SK-N-SH (cell line): ENCODE results near the gene SEL1L2. TPM values are rescaled to one million over a fixed set of nuclear protein-coding genes. Genes with fewer than 3 reads are reported as not detected.

Source experiments
- CTCF ChIA-PET: fragments of 300-600, 350-600 bp; formaldehyde crosslinking; extraction: SDS; loops from one replicate; lab custom pipeline; 2021; lab: Yijun Ruan, JAX
- POLR2A ChIA-PET: fragments of 350-600 bp; sonication (Branson Sonifier 250); formaldehyde crosslinking; extraction: SDS; loops from one replicate; lab custom pipeline; 2020; ENCODE audit warnings: antibody characterized with exemption, inconsistent platforms; lab: Yijun Ruan, JAX
- DNase-seq: peaks from one replicate; pipeline ENCODE4 v3.0.0; 2012
- H2AFZ ChIP-seq: fragments of 200-600 bp; sonication (generic); 2 replicates; pipeline ENCODE4 v1.8.1; 2016; ENCODE audit warnings: antibody characterized with exemption, mild to moderate bottlenecking, low read depth
- H3F3A ChIP-seq: fragments of 200-600 bp; sonication (generic); replicated peaks from 2 replicates; pipeline ENCODE3; 2016; ENCODE audit warnings: antibody characterized with exemption, mild to moderate bottlenecking; ENCODE audit not compliant: insufficient read depth
- H3K27ac ChIP-seq, 2 experiments: fragments of 200-500 bp in 1 of 2; fragments of 200-600 bp in 1 of 2; sonication (Bioruptor generic) in 1 of 2; sonication (generic), shearing (Covaris generic) in 1 of 2; 2 replicates each; pipeline versions ENCODE4 v1.5.1 to v1.6.1; 2014 to 2016; ENCODE audit warnings: low read depth in 2 of 2, inconsistent platforms in 1 of 2, low read length in 1 of 2, mild to moderate bottlenecking in 1 of 2, mixed read lengths in 1 of 2
- H3K27me3 ChIP-seq: fragments of 200-600 bp; sonication (generic), shearing (Covaris generic); 2 replicates; pipeline ENCODE4 v1.6.1; 2016; ENCODE audit warnings: mixed run types; ENCODE audit not compliant: insufficient read depth
- H3K36me3 ChIP-seq, 2 experiments: fragments of 200-500 bp in 1 of 2; fragments of 200-600 bp in 1 of 2; sonication (Bioruptor generic) in 1 of 2; sonication (generic) in 1 of 2; replicated peaks in 1 of 2; 2 replicates each; pipeline versions ENCODE3 to v1.5.1; 2014 to 2016; ENCODE audit warnings: low read length in 1 of 2, mild to moderate bottlenecking in 1 of 2; ENCODE audit not compliant: insufficient read depth in 2 of 2, control insufficient read depth in 1 of 2
- H3K4me1 ChIP-seq, 2 experiments: fragments of 200-500 bp in 1 of 2; fragments of 200-600 bp in 1 of 2; sonication (Bioruptor generic) in 1 of 2; sonication (generic), shearing (Covaris generic) in 1 of 2; 2 replicates each; pipeline versions ENCODE4 v1.5.1 to v1.6.1; 2014 to 2016; ENCODE audit warnings: low read depth in 1 of 2, low read length in 1 of 2, mixed run types in 1 of 2; ENCODE audit not compliant: insufficient read depth in 2 of 2, control insufficient read depth in 1 of 2
- H3K4me2 ChIP-seq: fragments of 200-600 bp; sonication (generic), shearing (Covaris generic); 2 replicates; pipeline ENCODE4 v1.6.1; 2017; ENCODE audit warnings: mixed run types
- H3K4me3 ChIP-seq, 2 experiments: fragments of 200-500 bp in 1 of 2; fragments of 200-600 bp in 1 of 2; sonication (Bioruptor generic) in 1 of 2; sonication (generic), shearing (Covaris generic) in 1 of 2; 2 replicates each; pipeline versions ENCODE4 v1.5.1 to v1.8.1; 2014 to 2016; ENCODE audit warnings: low read depth in 2 of 2, inconsistent platforms in 1 of 2, low read length in 1 of 2, mild to moderate bottlenecking in 1 of 2, mixed read lengths in 1 of 2, moderate library complexity in 1 of 2
- H3K79me2 ChIP-seq: fragments of 200-600 bp; sonication (generic); 2 replicates; pipeline ENCODE4 v1.8.1; 2017; ENCODE audit warnings: mild to moderate bottlenecking; ENCODE audit not compliant: insufficient read depth
- H3K9ac ChIP-seq: fragments of 200-600 bp; sonication (generic); 2 replicates; pipeline ENCODE4 v1.6.1; 2017; ENCODE audit warnings: mixed run types
- H3K9me2 ChIP-seq: fragments of 200-600 bp; sonication (generic); 2 replicates; pipeline ENCODE4 v1.6.1; 2017; ENCODE audit warnings: mixed run types
- H3K9me3 ChIP-seq: fragments of 200-600 bp; sonication (generic); 2 replicates; pipeline ENCODE4 v1.6.1; 2017; ENCODE audit warnings: mixed run types, mild to moderate bottlenecking, moderate library complexity
- H4K20me1 ChIP-seq: fragments of 200-600 bp; sonication (generic); 2 replicates; pipeline ENCODE4 v1.6.1; 2017; ENCODE audit warnings: mild to moderate bottlenecking, mixed run types; ENCODE audit not compliant: insufficient read depth
- CHD2 ChIP-seq: fragments of 150-350 bp; IDR thresholded peaks from 2 replicates; pipeline ENCODE4 v1.6.1; 2018; ENCODE audit warnings: low read length; ENCODE audit not compliant: partially characterized antibody
- CTCF ChIP-seq: fragments of 200-600 bp; sonication (generic); IDR thresholded peaks from 2 replicates; pipeline ENCODE4 v1.6.1; 2017; ENCODE audit warnings: antibody characterized with exemption, mild to moderate bottlenecking, moderate library complexity
- ELF1 ChIP-seq: IDR thresholded peaks from 2 replicates; pipeline ENCODE4 v1.4.0; 2012
- EP300 ChIP-seq, 2 experiments: IDR thresholded peaks; 2 replicates each; pipeline versions ENCODE4 v1.4.0 to v1.6.1; 2012; ENCODE audit warnings: borderline replicate concordance in 1 of 2, low read depth in 1 of 2, low read length in 1 of 2
- FOXJ3 ChIP-seq: sonication (generic); formaldehyde crosslinking; IDR thresholded peaks from 2 replicates; pipeline ENCODE4 v1.5.1; 2020; ENCODE audit warnings: mild to moderate bottlenecking, missing genetic modification reagents
- GABPA ChIP-seq: IDR thresholded peaks from 2 replicates; pipeline ENCODE4 v1.4.0; 2012; ENCODE audit warnings: low read depth, mild to moderate bottlenecking
- IRF3 ChIP-seq: fragments of 150-350 bp; IDR thresholded peaks from 2 replicates; pipeline ENCODE4 v1.6.1; 2016; ENCODE audit warnings: mild to moderate bottlenecking, low read depth, low read length
- MAX ChIP-seq: IDR thresholded peaks from 2 replicates; pipeline ENCODE4 v1.4.0; 2012; ENCODE audit warnings: low read depth
- NFIC ChIP-seq: IDR thresholded peaks from 2 replicates; pipeline ENCODE4 v1.4.0; 2012; ENCODE audit warnings: borderline replicate concordance
- PBX3 ChIP-seq: IDR thresholded peaks from 2 replicates; pipeline ENCODE4; 2012
- RAD21 ChIP-seq: IDR thresholded peaks from 2 replicates; pipeline ENCODE4 v1.6.1; 2012; ENCODE audit warnings: mild to moderate bottlenecking, low read length
- RCOR1 ChIP-seq: fragments of 150-350 bp; IDR thresholded peaks from 2 replicates; pipeline ENCODE4 v1.6.1; 2017; ENCODE audit warnings: antibody characterized with exemption, low read length
- RXRA ChIP-seq: IDR thresholded peaks from 2 replicates; pipeline ENCODE4 v1.4.0; 2012; ENCODE audit warnings: low read depth, mild to moderate bottlenecking, borderline replicate concordance
- TEAD4 ChIP-seq: IDR thresholded peaks from 2 replicates; pipeline ENCODE4 v1.4.0; 2012; ENCODE audit warnings: mild to moderate bottlenecking, borderline replicate concordance; ENCODE audit not compliant: insufficient read depth
- USF1 ChIP-seq: IDR thresholded peaks from 2 replicates; pipeline ENCODE4 v1.4.0; 2012; ENCODE audit warnings: low read depth, borderline replicate concordance
- ZBTB33 ChIP-seq: IDR thresholded peaks from 2 replicates; pipeline ENCODE4 v1.4.0; 2012; ENCODE audit warnings: low read depth, borderline replicate concordance
- WGBS: methylation state at CpG from one replicate; pipeline ENCODE4 v1.1.6; 2017; ENCODE audit warnings: low lambda C conversion rate; 5-methylcytosine and 5-hydroxymethylcytosine counted together
- polyA plus RNA-seq, 3 experiments: library from polyadenylated mRNA; depleted of rRNA; stranded (reverse); fragments of >200 nt; gene quantifications; 2 replicates each; pipeline ENCODE4 v1.2.3, GENCODE V29; 2012

SEL1L2 gene
- 0.15 TPM in 1 of 2 replicates, not detected in the other for polyA plus RNA-seq (2012; rRNA removed)
- polyA plus RNA-seq (2012; cell fraction: cytosol; rRNA removed) = 0.17 and 0.31 TPM in 2 replicates
- polyA plus RNA-seq (2012; cell fraction: nucleus; rRNA removed) = 0.13 TPM in 1 of 2 replicates, not detected in the other

- Histone ChIP-seq H3K36me3 (no peaks in the 10 kb centered on the region), H3K27me3 (no peaks in the 10 kb centered on the region), H4K20me1 (no peaks in the 10 kb centered on the region), H3K9ac (no peak within 1 kb of the TSS), H3K4me1 (no peaks in the 10 kb centered on the region; a peak in 1 of 4 replicates), H3K9me3 (peaks cover 4% of the 10 kb centered on the region; the same call in 1 of the 2 replicates), H3K9me2 (no peaks in the 10 kb centered on the region), H3K4me2 (no peak within 1 kb of the TSS), H3K79me2 (no peaks in the 10 kb centered on the region), H3F3A (peaks cover 3% of the 10 kb centered on the region), H3K4me3 (no peak within 1 kb of the TSS), H3K27ac (no peak within 1 kb of the TSS), H2AFZ (no peak within 1 kb of the TSS)
- WGBS = 55% methylated on average over 5 of the region's 5 CpGs
- DNase-seq = peak; percentile 13
- CTCF ChIA-PET = no interaction called here
- no peak for TF ChIP-seq RCOR1
- POLR2A ChIA-PET = no interaction called here
Measured at GRCh38 chr20:13990465-13990864, at the start of gene SEL1L2. Gene SEL1L2 (minus strand): TSS chr20:13990614. CDS start chr20:13990534, 80 bp downstream.

- Histone ChIP-seq H3K79me2 (no peaks in the 10 kb centered on the region), H3K4me3 (no peak overlapping the region), H3K9me2 (no peaks in the 10 kb centered on the region), H3K36me3 (no peaks in the 10 kb centered on the region), H3K27me3 (no peaks in the 10 kb centered on the region), H3K9me3 (no peaks in the 10 kb centered on the region), H3K27ac (no peak overlapping the region), H4K20me1 (no peaks in the 10 kb centered on the region), H3F3A (no peaks in the 10 kb centered on the region), H3K9ac (no peak overlapping the region), H3K4me2 (no peak overlapping the region), H2AFZ (no peak overlapping the region), H3K4me1 (no peaks in the 10 kb centered on the region)
- 77% methylated on average over 7 of the region's 7 CpGs for WGBS
- POLR2A ChIA-PET = no interaction called here
- no peak for DNase-seq
- CTCF ChIA-PET = interaction anchor here (1.0 to 1.5 kb wide), 3 partner anchors 11 to 41 kb away, joined by 3 to 4 read pairs (median 3); no protein-coding TSS in a partner anchor
- TF ChIP-seq CHD2 = no peak
- no peak for TF ChIP-seq PBX3
- no peak for TF ChIP-seq USF1
- TF ChIP-seq FOXJ3 = no peak
- no peak for TF ChIP-seq TEAD4
- TF ChIP-seq MAX = no peak
- TF ChIP-seq EP300 (IDR thresholded peaks at IDR 0.05; ENCODE audit: borderline replicate concordance in 1 of 2, low read depth in 1 of 2, low read length in 1 of 2) = no peak
- TF ChIP-seq ELF1 = no peak
- no peak for TF ChIP-seq RAD21
- no peak for TF ChIP-seq ZBTB33
- TF ChIP-seq GABPA = no peak
- no peak for TF ChIP-seq RXRA
- no peak for TF ChIP-seq IRF3
- TF ChIP-seq CTCF = no peak
- TF ChIP-seq NFIC = no peak
Measured at GRCh38 chr20:14036567-14036966, 46.2 kb upstream of the SEL1L2 start.
